Neural cell (in vitro differentiated cells): ENCODE measurements around the gene OSBPL2.

Experiments used
- CTCF ChIP-seq: fragments of 450-650 bp; IDR thresholded peaks from 2 replicates; pipeline ENCODE4 v1.5.1; 2014; ENCODE audit warnings: antibody characterized with exemption, mild to moderate bottlenecking, moderate library complexity; ENCODE audit not compliant: poor library complexity, severe bottlenecking
- EP300 ChIP-seq: fragments of 450-650 bp; conservative IDR thresholded peaks from 2 replicates; pipeline ENCODE4 v1.6.1; 2014; ENCODE audit warnings: antibody characterized with exemption, mild to moderate bottlenecking, moderate library complexity; ENCODE audit not compliant: poor library complexity, severe bottlenecking
- EZH2 ChIP-seq: fragments of 200-600, 300-800 bp; shearing (Covaris generic), sonication (generic); IDR thresholded peaks from 2 replicates; pipeline ENCODE4 v1.6.1; 2014; ENCODE audit warnings: antibody characterized with exemption, low read length, borderline replicate concordance, mild to moderate bottlenecking; ENCODE audit not compliant: insufficient read depth, poor library complexity, severe bottlenecking
- MXI1 ChIP-seq: fragments of 450-650 bp; conservative IDR thresholded peaks from 2 replicates; pipeline ENCODE4 v1.6.1; 2014; ENCODE audit warnings: antibody characterized with exemption, mild to moderate bottlenecking; ENCODE audit not compliant: poor library complexity, severe bottlenecking
- POLR2AphosphoS5 ChIP-seq: IDR thresholded peaks from 2 replicates; pipeline ENCODE4 v1.6.1; 2012
- RAD21 ChIP-seq: fragments of 450-650 bp; conservative IDR thresholded peaks from 2 replicates; pipeline ENCODE4 v1.6.1; 2014; ENCODE audit warnings: antibody characterized with exemption, mild to moderate bottlenecking, moderate library complexity
- REST ChIP-seq: IDR thresholded peaks from 2 replicates; pipeline ENCODE4 v1.6.1; 2012; ENCODE audit warnings: borderline replicate concordance
- SMC3 ChIP-seq: fragments of 450-650 bp; conservative IDR thresholded peaks from 2 replicates; pipeline ENCODE4 v1.6.1; 2014; ENCODE audit warnings: antibody characterized with exemption, mild to moderate bottlenecking, moderate library complexity; ENCODE audit not compliant: poor library complexity

GRCh38 chr20:62325172-62325905 is 87.0 kb downstream of the OSBPL2 start:
- no peak for TF ChIP-seq POLR2AphosphoS5
- no peak for TF ChIP-seq MXI1
- TF ChIP-seq CTCF: no peak
- TF ChIP-seq REST: no peak
- TF ChIP-seq EP300: no peak
- TF ChIP-seq SMC3: no peak
- no peak for TF ChIP-seq RAD21
- no peak for TF ChIP-seq EZH2
